Lower leg skin (tissue), 3 donors: Measurements from ENCODE around the gene PCDH15.

Experiments used
- POLR2A ChIP-seq, 2 donors: fragments of 450-650 bp; IDR thresholded peaks; one replicate each; pipeline ENCODE4 v1.6.1; 2016 to 2017; ENCODE audit warnings: antibody characterized with exemption in 2 of 2, mild to moderate bottlenecking in 1 of 2, moderate library complexity in 1 of 2
- TF ChIP-seq, protein P1 (sequence below), 3 donors: fragments of 450-650 bp; IDR thresholded peaks; one replicate each; pipeline ENCODE4 v1.5.1; 2016; ENCODE audit warnings: antibody characterized with exemption in 3 of 3, mild to moderate bottlenecking in 3 of 3, moderate library complexity in 2 of 3

DNA sequence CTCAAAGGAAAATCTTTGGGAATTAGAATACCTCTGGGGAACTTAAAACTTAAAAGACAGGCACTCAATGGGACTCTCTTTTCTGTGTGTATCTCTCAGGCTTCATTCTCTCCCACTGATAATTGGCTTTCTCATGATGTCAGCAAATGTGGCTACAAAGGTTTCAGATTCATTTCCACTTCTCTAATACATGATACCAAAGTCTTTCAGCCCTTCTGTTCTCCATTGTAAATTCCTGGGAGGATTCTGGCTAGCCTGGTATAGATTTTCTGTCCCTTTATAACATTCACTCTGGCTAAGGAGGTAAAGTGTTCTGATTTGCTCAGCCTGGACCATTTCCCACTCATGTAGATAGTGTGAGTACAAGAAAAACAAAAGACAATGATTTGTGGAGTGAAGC lies 606.2 kb downstream of the PCDH15 start:
- TF ChIP-seq, protein P1, sequence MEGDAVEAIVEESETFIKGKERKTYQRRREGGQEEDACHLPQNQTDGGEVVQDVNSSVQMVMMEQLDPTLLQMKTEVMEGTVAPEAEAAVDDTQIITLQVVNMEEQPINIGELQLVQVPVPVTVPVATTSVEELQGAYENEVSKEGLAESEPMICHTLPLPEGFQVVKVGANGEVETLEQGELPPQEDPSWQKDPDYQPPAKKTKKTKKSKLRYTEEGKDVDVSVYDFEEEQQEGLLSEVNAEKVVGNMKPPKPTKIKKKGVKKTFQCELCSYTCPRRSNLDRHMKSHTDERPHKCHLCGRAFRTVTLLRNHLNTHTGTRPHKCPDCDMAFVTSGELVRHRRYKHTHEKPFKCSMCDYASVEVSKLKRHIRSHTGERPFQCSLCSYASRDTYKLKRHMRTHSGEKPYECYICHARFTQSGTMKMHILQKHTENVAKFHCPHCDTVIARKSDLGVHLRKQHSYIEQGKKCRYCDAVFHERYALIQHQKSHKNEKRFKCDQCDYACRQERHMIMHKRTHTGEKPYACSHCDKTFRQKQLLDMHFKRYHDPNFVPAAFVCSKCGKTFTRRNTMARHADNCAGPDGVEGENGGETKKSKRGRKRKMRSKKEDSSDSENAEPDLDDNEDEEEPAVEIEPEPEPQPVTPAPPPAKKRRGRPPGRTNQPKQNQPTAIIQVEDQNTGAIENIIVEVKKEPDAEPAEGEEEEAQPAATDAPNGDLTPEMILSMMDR (IDR thresholded peaks at IDR 0.05): no peak
- TF ChIP-seq POLR2A (IDR thresholded peaks at IDR 0.05): no peak
